ENCODE results near the gene THAP7.

DNA sequence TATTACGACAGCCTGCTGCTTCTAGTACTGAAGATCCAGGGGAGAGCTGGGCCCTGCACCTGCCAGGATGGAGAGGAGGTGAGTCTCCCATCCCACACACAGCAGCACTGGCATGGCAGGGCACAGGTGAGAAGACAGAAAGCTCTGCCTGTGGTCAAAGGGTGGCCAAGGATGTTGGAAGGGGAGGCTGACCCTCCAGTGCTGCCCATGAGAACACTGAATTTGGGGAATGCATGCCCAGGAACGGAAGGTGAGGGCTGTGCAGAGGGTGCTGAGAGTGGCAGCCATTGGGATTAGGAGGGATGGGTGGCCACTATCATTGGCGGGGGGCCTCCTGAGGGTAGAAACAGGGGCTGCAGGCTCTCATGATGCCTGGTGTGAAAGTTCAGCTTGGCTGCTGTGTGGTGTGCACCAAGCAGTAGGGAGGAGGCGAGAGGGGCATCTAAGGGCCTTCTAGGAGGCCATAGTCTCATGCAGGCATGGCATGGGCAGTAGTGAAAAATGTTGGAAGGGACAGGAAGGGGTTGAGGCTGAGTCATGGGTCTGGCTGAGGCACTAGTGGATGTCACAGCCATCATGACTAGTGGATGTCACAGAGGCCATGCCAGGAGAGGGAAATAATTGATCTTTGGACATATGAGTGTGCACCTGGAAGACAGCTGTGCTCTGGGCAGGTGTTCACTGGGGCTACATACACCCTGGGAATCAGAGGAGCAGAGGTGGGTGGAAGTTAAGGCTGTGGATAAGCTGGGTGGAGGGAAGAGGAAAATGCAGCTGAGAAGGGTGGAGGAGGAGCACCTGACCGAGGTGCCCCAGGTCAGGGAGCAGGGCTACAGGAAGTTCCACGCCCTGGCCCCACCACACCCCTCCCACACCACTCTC, 41.3 kb upstream of the THAP7 start:
- TF ChIP-seq, protein P1, sequence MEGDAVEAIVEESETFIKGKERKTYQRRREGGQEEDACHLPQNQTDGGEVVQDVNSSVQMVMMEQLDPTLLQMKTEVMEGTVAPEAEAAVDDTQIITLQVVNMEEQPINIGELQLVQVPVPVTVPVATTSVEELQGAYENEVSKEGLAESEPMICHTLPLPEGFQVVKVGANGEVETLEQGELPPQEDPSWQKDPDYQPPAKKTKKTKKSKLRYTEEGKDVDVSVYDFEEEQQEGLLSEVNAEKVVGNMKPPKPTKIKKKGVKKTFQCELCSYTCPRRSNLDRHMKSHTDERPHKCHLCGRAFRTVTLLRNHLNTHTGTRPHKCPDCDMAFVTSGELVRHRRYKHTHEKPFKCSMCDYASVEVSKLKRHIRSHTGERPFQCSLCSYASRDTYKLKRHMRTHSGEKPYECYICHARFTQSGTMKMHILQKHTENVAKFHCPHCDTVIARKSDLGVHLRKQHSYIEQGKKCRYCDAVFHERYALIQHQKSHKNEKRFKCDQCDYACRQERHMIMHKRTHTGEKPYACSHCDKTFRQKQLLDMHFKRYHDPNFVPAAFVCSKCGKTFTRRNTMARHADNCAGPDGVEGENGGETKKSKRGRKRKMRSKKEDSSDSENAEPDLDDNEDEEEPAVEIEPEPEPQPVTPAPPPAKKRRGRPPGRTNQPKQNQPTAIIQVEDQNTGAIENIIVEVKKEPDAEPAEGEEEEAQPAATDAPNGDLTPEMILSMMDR (IDR thresholded peaks at IDR 0.05): no peak
- no peak for TF ChIP-seq ZFX (IDR thresholded peaks at IDR 0.05; ENCODE audit: borderline replicate concordance)
